ENCODE data around the gene OR5B2. TPM values are rescaled to one million over a fixed set of nuclear protein-coding genes. Genes with fewer than 3 reads are reported as not detected.

The OR5B2 gene
- total RNA-seq, 1 donor from 2014 or later, result not detected

GRCh38 chr11:58444300-58444699 is 16.4 kb upstream of the OR5B2 start:
- TF ChIP-seq, protein P1, sequence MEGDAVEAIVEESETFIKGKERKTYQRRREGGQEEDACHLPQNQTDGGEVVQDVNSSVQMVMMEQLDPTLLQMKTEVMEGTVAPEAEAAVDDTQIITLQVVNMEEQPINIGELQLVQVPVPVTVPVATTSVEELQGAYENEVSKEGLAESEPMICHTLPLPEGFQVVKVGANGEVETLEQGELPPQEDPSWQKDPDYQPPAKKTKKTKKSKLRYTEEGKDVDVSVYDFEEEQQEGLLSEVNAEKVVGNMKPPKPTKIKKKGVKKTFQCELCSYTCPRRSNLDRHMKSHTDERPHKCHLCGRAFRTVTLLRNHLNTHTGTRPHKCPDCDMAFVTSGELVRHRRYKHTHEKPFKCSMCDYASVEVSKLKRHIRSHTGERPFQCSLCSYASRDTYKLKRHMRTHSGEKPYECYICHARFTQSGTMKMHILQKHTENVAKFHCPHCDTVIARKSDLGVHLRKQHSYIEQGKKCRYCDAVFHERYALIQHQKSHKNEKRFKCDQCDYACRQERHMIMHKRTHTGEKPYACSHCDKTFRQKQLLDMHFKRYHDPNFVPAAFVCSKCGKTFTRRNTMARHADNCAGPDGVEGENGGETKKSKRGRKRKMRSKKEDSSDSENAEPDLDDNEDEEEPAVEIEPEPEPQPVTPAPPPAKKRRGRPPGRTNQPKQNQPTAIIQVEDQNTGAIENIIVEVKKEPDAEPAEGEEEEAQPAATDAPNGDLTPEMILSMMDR (IDR thresholded peaks at IDR 0.05), result no peak
- H3K9me3 ChIP-seq, result peaks cover 0 to 13% of the 10 kb centered on the region in 2 donors
- H3K27me3 ChIP-seq, result no peaks in the 10 kb centered on the region
- H3K27ac ChIP-seq, result no peak overlapping the region
- no peaks in the 10 kb centered on the region for H3K4me1 ChIP-seq
- DNase-seq (ENCODE audit: low spot score in 2 of 2), result no peak
- no peak overlapping the region for H3K4me3 ChIP-seq
- H3K36me3 ChIP-seq, result no peaks in the 10 kb centered on the region
- intact Hi-C loops (cut with DNase I), result no loop called here

GRCh38 chr11:58442136-58442535 is 14.2 kb upstream of the OR5B2 start, which contains the start of gene OR5B12:
Gene OR5B12 (minus strand): TSS chr11:58442236. CDS start chr11:58440151, 2,085 bp downstream.
- intact Hi-C loops (cut with DNase I), result no loop called here
- Histone ChIP-seq H3K4me3 (no peak within 1 kb of the TSS), H3K27ac (no peak within 1 kb of the TSS), H3K36me3 (no peaks in the 10 kb centered on the region), H3K9me3 (peaks cover 0 to 13% of the 10 kb centered on the region in 2 donors), H3K27me3 (no peaks in the 10 kb centered on the region), H3K4me1 (no peaks in the 10 kb centered on the region)
- DNase-seq (ENCODE audit: low spot score in 2 of 2), result no peak
- TF ChIP-seq, protein P1 (IDR thresholded peaks at IDR 0.05), result no peak

- Histone ChIP-seq H3K9me3 (no peaks in the 10 kb centered on the region), H3K36me3 (no peaks in the 10 kb centered on the region), H3K4me3 (no peak overlapping the region), H3K27me3 (no peaks in the 10 kb centered on the region), H3K4me1 (no peaks in the 10 kb centered on the region), H3K27ac (no peak overlapping the region)
- intact Hi-C loops (cut with DNase I), result no loop called here
- DNase-seq (ENCODE audit: low spot score in 2 of 2), result no peak
- TF ChIP-seq, protein P1 (IDR thresholded peaks at IDR 0.05), result no peak
Observed at GRCh38 chr11:58438486-58438885, 10.6 kb upstream of the OR5B2 start.

GRCh38 chr11:58434217-58434616 is 6.3 kb upstream of the OR5B2 start:
- Histone ChIP-seq H3K4me1 (no peaks in the 10 kb centered on the region), H3K4me3 (no peak overlapping the region), H3K27me3 (no peaks in the 10 kb centered on the region), H3K36me3 (no peaks in the 10 kb centered on the region), H3K27ac (no peak overlapping the region), H3K9me3 (peaks cover 0 to 3% of the 10 kb centered on the region in 2 donors)
- TF ChIP-seq, protein P1 (IDR thresholded peaks at IDR 0.05), result no peak
- no peak for DNase-seq (ENCODE audit: low spot score in 2 of 2)
- intact Hi-C loops (cut with DNase I), result no loop called here

DNA sequence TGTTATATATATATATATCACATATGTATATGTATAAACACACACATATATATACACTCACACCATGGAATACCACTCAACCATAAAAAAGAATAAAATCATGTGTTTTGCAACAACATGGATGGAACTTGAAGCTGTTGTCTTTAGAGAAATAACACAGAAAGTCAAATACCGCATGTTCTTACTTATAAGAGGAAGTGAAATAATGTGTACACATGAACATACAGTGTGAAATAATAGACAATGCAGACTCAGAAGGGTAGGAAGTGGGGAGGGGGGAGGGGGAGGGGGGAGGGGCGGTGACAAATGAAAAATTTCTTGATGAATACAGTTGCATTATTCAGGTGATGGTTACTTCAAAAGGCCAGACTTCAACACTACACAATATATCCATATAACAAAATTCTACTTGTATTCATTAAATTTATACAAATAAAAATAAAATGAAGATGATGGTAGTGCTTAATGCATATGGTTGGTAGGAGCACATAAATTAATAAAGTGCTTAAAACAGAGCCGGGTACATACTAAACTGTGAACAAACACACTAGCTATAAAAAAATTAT is 5.8 kb upstream of the OR5B2 start:
- Histone ChIP-seq H3K27me3 (no peaks in the 10 kb centered on the region), H3K4me3 (no peak overlapping the region), H3K36me3 (no peaks in the 10 kb centered on the region), H3K27ac (no peak overlapping the region), H3K9me3 (peaks cover 0 to 7% of the 10 kb centered on the region in 2 donors), H3K4me1 (no peaks in the 10 kb centered on the region)
- no peak for DNase-seq (ENCODE audit: low spot score in 2 of 2)
- TF ChIP-seq, protein P1 (IDR thresholded peaks at IDR 0.05), result no peak
- intact Hi-C loops (cut with DNase I), result no loop called here

DNA sequence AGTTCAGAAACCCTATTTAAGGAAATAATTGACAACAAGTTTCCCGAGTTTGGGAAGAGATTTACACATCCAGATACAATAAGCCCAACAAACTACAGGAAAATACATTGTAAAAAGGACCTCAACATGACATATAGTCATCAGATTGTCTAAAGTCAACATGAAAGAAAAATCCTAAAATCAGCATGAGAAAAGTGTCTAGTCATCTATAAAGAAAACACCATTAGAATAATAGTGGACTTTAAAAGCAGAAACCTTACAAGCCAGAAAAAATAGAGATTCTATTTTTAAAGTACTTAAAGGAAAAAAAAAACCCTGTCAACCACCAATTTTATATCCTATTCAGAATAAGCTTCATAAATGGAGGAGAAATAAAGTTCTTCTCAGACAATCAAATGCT is 1.4 kb upstream of the OR5B2 start:
- Histone ChIP-seq H3K36me3 (no peaks in the 10 kb centered on the region), H3K9me3 (peaks cover 0 to 7% of the 10 kb centered on the region in 2 donors), H3K27ac (no peak overlapping the region), H3K4me3 (no peak overlapping the region), H3K27me3 (no peaks in the 10 kb centered on the region), H3K4me1 (no peaks in the 10 kb centered on the region)
- TF ChIP-seq, protein P1 (IDR thresholded peaks at IDR 0.05), result no peak
- intact Hi-C loops (cut with DNase I), result no loop called here
- DNase-seq (ENCODE audit: low spot score in 2 of 2), result no peak

All from ascending aorta (tissue), 2 donors.